ENCODE results near the gene NPFFR2.

GRCh38 chr4:72076562-72076961 lies 44.8 kb downstream of the NPFFR2 start:
- TF ChIP-seq, protein P1, sequence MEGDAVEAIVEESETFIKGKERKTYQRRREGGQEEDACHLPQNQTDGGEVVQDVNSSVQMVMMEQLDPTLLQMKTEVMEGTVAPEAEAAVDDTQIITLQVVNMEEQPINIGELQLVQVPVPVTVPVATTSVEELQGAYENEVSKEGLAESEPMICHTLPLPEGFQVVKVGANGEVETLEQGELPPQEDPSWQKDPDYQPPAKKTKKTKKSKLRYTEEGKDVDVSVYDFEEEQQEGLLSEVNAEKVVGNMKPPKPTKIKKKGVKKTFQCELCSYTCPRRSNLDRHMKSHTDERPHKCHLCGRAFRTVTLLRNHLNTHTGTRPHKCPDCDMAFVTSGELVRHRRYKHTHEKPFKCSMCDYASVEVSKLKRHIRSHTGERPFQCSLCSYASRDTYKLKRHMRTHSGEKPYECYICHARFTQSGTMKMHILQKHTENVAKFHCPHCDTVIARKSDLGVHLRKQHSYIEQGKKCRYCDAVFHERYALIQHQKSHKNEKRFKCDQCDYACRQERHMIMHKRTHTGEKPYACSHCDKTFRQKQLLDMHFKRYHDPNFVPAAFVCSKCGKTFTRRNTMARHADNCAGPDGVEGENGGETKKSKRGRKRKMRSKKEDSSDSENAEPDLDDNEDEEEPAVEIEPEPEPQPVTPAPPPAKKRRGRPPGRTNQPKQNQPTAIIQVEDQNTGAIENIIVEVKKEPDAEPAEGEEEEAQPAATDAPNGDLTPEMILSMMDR (IDR thresholded peaks at IDR 0.05; ENCODE audit: low read depth, low read length, missing input control), result no peak
- TF ChIP-seq, protein P2, sequence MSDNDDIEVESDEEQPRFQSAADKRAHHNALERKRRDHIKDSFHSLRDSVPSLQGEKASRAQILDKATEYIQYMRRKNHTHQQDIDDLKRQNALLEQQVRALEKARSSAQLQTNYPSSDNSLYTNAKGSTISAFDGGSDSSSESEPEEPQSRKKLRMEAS (IDR thresholded peaks at IDR 0.05), result no peak
- TF ChIP-seq RXRA (IDR thresholded peaks at IDR 0.05) (no peak), TAF1 (conservative IDR thresholded peaks at IDR 0.05) (no peak), RAD21 (IDR thresholded peaks at IDR 0.05) (no peak), NR2F2 (IDR thresholded peaks at IDR 0.05) (no peak), SP1 (IDR thresholded peaks at IDR 0.05) (no peak), EGR1 (IDR thresholded peaks at IDR 0.05; ENCODE audit: low read depth in 2 of 2) (no peak)
- TF ChIP-seq, protein P3, sequence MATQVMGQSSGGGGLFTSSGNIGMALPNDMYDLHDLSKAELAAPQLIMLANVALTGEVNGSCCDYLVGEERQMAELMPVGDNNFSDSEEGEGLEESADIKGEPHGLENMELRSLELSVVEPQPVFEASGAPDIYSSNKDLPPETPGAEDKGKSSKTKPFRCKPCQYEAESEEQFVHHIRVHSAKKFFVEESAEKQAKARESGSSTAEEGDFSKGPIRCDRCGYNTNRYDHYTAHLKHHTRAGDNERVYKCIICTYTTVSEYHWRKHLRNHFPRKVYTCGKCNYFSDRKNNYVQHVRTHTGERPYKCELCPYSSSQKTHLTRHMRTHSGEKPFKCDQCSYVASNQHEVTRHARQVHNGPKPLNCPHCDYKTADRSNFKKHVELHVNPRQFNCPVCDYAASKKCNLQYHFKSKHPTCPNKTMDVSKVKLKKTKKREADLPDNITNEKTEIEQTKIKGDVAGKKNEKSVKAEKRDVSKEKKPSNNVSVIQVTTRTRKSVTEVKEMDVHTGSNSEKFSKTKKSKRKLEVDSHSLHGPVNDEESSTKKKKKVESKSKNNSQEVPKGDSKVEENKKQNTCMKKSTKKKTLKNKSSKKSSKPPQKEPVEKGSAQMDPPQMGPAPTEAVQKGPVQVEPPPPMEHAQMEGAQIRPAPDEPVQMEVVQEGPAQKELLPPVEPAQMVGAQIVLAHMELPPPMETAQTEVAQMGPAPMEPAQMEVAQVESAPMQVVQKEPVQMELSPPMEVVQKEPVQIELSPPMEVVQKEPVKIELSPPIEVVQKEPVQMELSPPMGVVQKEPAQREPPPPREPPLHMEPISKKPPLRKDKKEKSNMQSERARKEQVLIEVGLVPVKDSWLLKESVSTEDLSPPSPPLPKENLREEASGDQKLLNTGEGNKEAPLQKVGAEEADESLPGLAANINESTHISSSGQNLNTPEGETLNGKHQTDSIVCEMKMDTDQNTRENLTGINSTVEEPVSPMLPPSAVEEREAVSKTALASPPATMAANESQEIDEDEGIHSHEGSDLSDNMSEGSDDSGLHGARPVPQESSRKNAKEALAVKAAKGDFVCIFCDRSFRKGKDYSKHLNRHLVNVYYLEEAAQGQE (IDR thresholded peaks at IDR 0.05), result no peak

All from liver (tissue), 3 donors.